ENCODE data around the gene RNU6-1.

RNU6-1 gene

DNA sequence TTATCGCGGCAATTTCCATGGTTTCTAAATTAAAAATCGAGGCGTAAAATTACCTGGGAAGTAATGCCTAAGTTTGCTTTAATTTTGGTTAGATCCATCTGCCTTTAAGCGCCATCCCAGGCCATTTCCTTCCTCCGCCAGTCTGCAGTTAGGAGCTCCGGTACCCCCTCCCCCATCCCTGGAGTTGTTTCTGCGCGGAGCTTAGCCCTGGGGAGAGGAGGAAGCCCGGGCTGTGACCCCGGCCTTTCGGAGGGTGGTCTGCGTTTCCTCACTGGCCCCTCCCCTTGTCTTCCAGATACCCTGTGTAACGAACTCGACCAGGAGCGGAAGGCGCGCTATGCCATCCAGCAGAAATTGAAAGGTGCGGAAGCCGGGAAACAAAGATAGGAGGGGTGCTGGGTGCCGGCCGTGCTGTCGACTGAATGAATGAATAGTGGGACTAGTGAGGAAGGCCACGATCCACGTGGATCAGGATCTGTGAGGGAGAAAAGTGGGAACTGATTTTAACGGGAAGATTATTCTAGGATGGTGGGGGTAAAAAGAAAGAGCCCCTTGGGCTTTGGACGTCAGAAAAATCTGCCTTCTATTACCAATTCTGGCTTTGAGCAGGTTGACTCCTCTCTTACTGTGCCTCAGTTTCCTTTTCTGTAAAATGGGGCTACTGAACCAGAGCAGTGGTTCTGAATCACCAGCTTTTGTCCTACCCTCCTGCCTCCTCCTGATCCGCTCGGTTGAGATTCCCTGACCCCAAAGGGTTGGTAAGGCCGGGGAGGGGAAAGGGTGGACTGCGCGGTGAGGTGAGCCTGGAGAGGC is 6.7 kb downstream of the RNU6-1 start:
- in situ Hi-C loops (cut with MboI; ENCODE audit: low sequenced_read_pairs, unreplicated experiment) = loop anchor here (10.0 to 25.0 kb wide), 2 partner anchors 378 to 896 kb away; no protein-coding TSS in a partner anchor
- TF ChIP-seq, protein P1, sequence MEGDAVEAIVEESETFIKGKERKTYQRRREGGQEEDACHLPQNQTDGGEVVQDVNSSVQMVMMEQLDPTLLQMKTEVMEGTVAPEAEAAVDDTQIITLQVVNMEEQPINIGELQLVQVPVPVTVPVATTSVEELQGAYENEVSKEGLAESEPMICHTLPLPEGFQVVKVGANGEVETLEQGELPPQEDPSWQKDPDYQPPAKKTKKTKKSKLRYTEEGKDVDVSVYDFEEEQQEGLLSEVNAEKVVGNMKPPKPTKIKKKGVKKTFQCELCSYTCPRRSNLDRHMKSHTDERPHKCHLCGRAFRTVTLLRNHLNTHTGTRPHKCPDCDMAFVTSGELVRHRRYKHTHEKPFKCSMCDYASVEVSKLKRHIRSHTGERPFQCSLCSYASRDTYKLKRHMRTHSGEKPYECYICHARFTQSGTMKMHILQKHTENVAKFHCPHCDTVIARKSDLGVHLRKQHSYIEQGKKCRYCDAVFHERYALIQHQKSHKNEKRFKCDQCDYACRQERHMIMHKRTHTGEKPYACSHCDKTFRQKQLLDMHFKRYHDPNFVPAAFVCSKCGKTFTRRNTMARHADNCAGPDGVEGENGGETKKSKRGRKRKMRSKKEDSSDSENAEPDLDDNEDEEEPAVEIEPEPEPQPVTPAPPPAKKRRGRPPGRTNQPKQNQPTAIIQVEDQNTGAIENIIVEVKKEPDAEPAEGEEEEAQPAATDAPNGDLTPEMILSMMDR (IDR thresholded peaks at IDR 0.05; ENCODE audit: borderline replicate concordance, control extremely low read depth, extremely low read depth, insufficient read depth, missing control alignments) = no peak
- DNase-seq (ENCODE audit: low spot score) = no peak

DNA sequence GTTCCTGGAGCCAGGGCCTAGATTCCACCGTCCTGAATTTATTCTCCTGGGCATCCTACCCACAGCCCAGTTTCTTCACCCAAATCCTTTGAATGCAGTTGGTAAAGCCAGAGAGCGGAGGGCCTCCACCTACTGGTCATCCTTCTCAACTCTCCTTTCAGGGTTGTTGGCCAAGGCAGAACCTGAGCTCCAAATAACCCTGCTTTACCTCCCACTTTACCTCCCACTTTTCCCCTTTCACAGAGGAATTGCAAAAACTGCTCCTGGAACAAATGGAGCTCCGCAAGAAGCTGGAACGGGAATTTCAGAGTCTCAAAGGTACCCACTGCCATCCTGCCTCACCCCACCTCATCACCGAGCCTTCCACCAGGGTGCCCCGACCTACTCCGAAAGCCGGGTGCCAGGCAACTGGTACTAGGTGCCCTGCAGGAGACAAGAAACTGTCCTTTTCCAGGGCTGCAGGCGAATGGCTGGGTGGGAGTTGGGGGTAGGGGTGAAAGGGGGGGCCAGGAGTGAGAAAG is 7.8 kb downstream of the RNU6-1 start:
- TF ChIP-seq, protein P1 (IDR thresholded peaks at IDR 0.05; ENCODE audit: borderline replicate concordance, control extremely low read depth, extremely low read depth, insufficient read depth, missing control alignments) = peak; percentile 29
- peak; percentile 49 for DNase-seq (ENCODE audit: low spot score)
- in situ Hi-C loops (cut with MboI; ENCODE audit: low sequenced_read_pairs, unreplicated experiment) = loop anchor here (10.0 to 25.0 kb wide), 2 partner anchors 377 to 895 kb away; no protein-coding TSS in a partner anchor

DNA sequence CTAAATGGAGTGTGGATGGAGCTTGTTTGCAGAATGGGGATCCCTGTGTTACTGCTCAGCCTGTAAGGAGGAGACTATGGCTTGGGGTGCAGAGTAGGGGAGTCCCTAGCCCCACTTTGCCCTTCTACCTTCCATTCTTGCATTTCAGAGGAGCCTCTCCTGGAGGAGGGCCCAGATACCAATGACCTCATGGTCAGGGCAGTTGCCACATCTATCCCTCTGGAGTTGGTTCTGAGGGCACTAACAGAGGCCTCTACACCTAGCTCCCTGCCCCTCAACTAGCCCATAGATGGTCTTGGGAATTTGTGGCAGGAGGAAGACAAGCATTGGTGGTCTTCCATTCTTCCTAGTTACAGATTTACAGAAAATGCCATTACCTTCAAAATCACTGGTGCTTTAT is 8.5 kb downstream of the RNU6-1 start:
- in situ Hi-C loops (cut with MboI; ENCODE audit: low sequenced_read_pairs, unreplicated experiment) = loop anchor here (10.0 to 25.0 kb wide), 2 partner anchors 377 to 894 kb away; no protein-coding TSS in a partner anchor
- TF ChIP-seq, protein P1 (IDR thresholded peaks at IDR 0.05; ENCODE audit: borderline replicate concordance, control extremely low read depth, extremely low read depth, insufficient read depth, missing control alignments) = no peak
- no peak for DNase-seq (ENCODE audit: low spot score)

DNA sequence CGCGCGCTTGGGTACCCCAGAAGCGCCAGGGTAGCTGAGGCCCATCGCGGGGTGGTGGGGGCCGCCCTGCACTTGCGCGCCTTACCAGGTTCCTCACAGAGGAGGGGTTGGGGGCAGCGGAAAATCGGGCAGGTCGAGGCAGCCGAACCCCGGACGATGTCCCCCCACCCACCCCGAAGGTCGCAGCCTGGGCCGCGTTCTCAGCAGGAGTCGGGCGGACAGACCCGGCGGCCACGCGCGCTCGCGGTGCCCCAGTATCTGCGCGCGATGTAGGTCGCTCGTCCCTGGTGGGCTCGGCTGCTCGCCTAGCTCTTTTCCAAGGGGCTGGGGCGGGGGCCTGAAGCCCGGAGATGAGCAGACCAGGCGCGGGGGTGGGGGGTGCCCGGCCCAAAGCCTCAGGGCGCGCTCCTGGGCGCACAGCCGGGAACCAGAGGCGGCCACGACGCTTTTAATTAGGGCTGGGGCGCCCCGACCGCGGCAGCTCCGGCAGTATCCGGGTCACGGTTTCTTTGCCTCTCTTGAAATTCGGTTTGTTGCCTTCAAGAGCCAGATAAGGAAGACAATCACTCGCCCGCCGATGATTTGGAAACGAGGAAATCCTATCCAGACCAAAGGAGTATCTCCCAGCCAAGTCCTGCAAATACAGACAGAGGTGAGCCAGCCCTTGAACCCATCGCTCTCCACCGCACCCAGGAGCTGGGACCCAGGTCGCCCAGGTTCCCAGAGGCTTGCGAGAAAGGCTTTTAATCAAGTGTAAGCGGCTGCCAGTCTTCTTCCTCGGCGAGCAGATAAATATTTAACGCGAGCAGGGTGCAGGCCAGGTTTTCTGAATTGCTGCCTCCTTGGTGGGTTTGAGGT is 10.0 kb downstream of the RNU6-1 start:
- DNase-seq (ENCODE audit: low spot score) = peak; percentile 12
- in situ Hi-C loops (cut with MboI; ENCODE audit: low sequenced_read_pairs, unreplicated experiment) = loop anchor here (10.0 to 25.0 kb wide), 2 partner anchors 375 to 893 kb away; no protein-coding TSS in a partner anchor
- TF ChIP-seq, protein P1 (IDR thresholded peaks at IDR 0.05; ENCODE audit: borderline replicate concordance, control extremely low read depth, extremely low read depth, insufficient read depth, missing control alignments) = no peak

DNA sequence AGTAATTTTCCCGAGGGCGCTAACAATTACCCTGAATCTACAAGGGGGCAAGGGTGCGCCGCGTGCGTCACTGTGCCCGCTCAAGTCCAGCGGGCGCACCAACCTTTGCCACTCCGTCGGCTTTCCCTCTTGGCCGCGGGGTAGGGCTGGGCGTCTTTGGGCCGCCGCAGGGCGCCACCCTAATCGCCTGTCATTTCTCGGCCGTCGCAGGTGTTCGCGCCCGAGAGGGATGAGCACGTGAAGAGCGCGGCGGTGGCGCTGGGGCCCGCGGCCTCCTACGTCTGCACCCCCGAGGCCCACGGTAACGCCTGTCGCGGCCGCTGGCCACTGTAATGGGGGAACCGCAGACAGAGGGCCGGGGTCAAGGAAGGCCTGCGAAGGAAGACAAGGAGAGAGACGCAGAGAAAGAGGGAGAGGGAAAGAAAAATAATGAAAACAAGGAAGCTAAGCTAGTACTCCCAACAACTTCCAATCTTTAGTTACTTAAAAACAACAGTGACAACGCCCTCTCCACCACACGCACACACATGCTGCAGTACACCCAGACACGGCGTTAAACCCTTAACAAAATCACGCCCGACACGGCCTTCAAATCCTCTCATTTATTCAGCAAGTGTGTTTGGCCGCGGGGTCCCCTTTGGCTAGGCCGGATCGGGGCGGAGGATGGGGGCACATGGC is 10.7 kb downstream of the RNU6-1 start:
- in situ Hi-C loops (cut with MboI; ENCODE audit: low sequenced_read_pairs, unreplicated experiment) = loop anchor here (25.0 kb wide), 1 partner anchor 892 kb away; no protein-coding TSS in a partner anchor
- DNase-seq (ENCODE audit: low spot score) = no peak
- TF ChIP-seq, protein P1 (IDR thresholded peaks at IDR 0.05; ENCODE audit: borderline replicate concordance, control extremely low read depth, extremely low read depth, insufficient read depth, missing control alignments) = no peak

Data from GM13976 (cell line).